Loucy (cell line): ENCODE data around the gene SYNE1.

Experiments used
- H2AFZ ChIP-seq: fragments of 200-600 bp; sonication (generic); 2 replicates; pipeline ENCODE4 v1.6.0; 2016; ENCODE audit warnings: antibody characterized with exemption, mild to moderate bottlenecking, low read length, moderate library complexity
- H3F3A ChIP-seq: fragments of 200-600 bp; 2 replicates; pipeline ENCODE4 v1.6.0; 2016; ENCODE audit warnings: antibody characterized with exemption, low read depth, mild to moderate bottlenecking
- H3K27me3 ChIP-seq: fragments of 200-600 bp; sonication (generic); 2 replicates; pipeline ENCODE4 v1.6.1; 2014; ENCODE audit warnings: low read length, mild to moderate bottlenecking; ENCODE audit not compliant: insufficient read depth, poor library complexity, severe bottlenecking
- H3K36me3 ChIP-seq: fragments of 200-600 bp; sonication (generic); 2 replicates; pipeline ENCODE4 v1.6.1; 2016; ENCODE audit warnings: low read length; ENCODE audit not compliant: insufficient read depth
- H3K4me1 ChIP-seq: fragments of 200-600 bp; sonication (generic); 2 replicates; pipeline ENCODE4 v1.5.1; 2014; ENCODE audit warnings: low read length, mild to moderate bottlenecking; ENCODE audit not compliant: insufficient read depth, poor library complexity, severe bottlenecking
- H3K4me2 ChIP-seq: fragments of 200-600 bp; sonication (generic); 2 replicates; pipeline ENCODE4 v1.6.0; 2014; ENCODE audit warnings: antibody characterized with exemption, low read length, low read depth, mild to moderate bottlenecking; ENCODE audit not compliant: poor library complexity, severe bottlenecking
- H3K4me3 ChIP-seq: fragments of 200-600 bp; sonication (generic); 2 replicates; pipeline ENCODE4 v1.5.1; 2014; ENCODE audit warnings: low read length, mild to moderate bottlenecking, mixed read lengths; ENCODE audit not compliant: poor library complexity, severe bottlenecking
- H3K79me2 ChIP-seq: fragments of 200-600 bp; sonication (generic); 2 replicates; pipeline ENCODE4 v1.6.1; 2014; ENCODE audit warnings: low read length; ENCODE audit not compliant: insufficient read depth
- H3K9ac ChIP-seq: fragments of 200-600 bp; sonication (generic); 2 replicates; pipeline ENCODE4 v1.6.0; 2014; ENCODE audit warnings: mild to moderate bottlenecking, low read depth, low read length, moderate library complexity; ENCODE audit not compliant: poor library complexity, severe bottlenecking
- H3K9me2 ChIP-seq: fragments of 200-600 bp; sonication (generic); replicated peaks from 2 replicates; pipeline ENCODE4 v1.6.1; 2016; ENCODE audit warnings: low read depth, low read length, mixed read lengths
- H3K9me3 ChIP-seq: fragments of 200-600 bp; sonication (generic); 2 replicates; pipeline ENCODE4 v1.6.1; 2014; ENCODE audit warnings: mild to moderate bottlenecking, antibody characterized with exemption, low read length, low read depth; ENCODE audit not compliant: insufficient read depth
- H4K20me1 ChIP-seq: fragments of 200-600 bp; sonication (generic); 2 replicates; pipeline ENCODE4 v1.6.0; 2014; ENCODE audit warnings: antibody characterized with exemption, low read length, mild to moderate bottlenecking; ENCODE audit not compliant: insufficient read depth, poor library complexity, severe bottlenecking
- EZH2phosphoT487 ChIP-seq: fragments of 200-600 bp; IDR thresholded peaks from 2 replicates; pipeline ENCODE4 v1.6.1; 2018; ENCODE audit warnings: antibody characterized with exemption, mild to moderate bottlenecking, moderate library complexity, borderline replicate concordance
- TF ChIP-seq, protein P1 (sequence below): fragments of 200-600 bp; sonication (generic); conservative IDR thresholded peaks from 2 replicates; pipeline ENCODE4 v1.5.1; 2014; ENCODE audit warnings: mild to moderate bottlenecking, antibody characterized with exemption, low read length

Gene SYNE1

GRCh38 chr6:152164957-152165356 lies 472.2 kb downstream of the SYNE1 start:
- H3K4me1 ChIP-seq, result no peaks in the 10 kb centered on the region
- H3K27me3 ChIP-seq, result no peaks in the 10 kb centered on the region
- peaks cover 8% of the 10 kb centered on the region; the same call in 1 of the 2 replicates for H3K36me3 ChIP-seq
- H4K20me1 ChIP-seq, result no peaks in the 10 kb centered on the region
- H3K9ac ChIP-seq, result no peak overlapping the region
- no peak overlapping the region for H3K4me3 ChIP-seq
- no peak overlapping the region for H3K4me2 ChIP-seq
- H3F3A ChIP-seq, result no peaks in the 10 kb centered on the region
- TF ChIP-seq EZH2phosphoT487, result no peak
- TF ChIP-seq, protein P1, sequence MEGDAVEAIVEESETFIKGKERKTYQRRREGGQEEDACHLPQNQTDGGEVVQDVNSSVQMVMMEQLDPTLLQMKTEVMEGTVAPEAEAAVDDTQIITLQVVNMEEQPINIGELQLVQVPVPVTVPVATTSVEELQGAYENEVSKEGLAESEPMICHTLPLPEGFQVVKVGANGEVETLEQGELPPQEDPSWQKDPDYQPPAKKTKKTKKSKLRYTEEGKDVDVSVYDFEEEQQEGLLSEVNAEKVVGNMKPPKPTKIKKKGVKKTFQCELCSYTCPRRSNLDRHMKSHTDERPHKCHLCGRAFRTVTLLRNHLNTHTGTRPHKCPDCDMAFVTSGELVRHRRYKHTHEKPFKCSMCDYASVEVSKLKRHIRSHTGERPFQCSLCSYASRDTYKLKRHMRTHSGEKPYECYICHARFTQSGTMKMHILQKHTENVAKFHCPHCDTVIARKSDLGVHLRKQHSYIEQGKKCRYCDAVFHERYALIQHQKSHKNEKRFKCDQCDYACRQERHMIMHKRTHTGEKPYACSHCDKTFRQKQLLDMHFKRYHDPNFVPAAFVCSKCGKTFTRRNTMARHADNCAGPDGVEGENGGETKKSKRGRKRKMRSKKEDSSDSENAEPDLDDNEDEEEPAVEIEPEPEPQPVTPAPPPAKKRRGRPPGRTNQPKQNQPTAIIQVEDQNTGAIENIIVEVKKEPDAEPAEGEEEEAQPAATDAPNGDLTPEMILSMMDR, result no peak
- H3K79me2 ChIP-seq, result no peaks in the 10 kb centered on the region
- H3K9me3 ChIP-seq, result no peaks in the 10 kb centered on the region
- no peaks in the 10 kb centered on the region for H3K9me2 ChIP-seq
- no peak overlapping the region for H2AFZ ChIP-seq

- H3K36me3 ChIP-seq, result peaks cover 4% of the 10 kb centered on the region; the same call in 1 of the 2 replicates
- no peaks in the 10 kb centered on the region for H3F3A ChIP-seq
- H3K4me3 ChIP-seq, result no peak overlapping the region
- TF ChIP-seq, protein P1, result no peak
- no peaks in the 10 kb centered on the region for H3K9me2 ChIP-seq
- no peaks in the 10 kb centered on the region for H3K4me1 ChIP-seq
- no peaks in the 10 kb centered on the region for H3K9me3 ChIP-seq
- no peaks in the 10 kb centered on the region for H3K79me2 ChIP-seq
- no peaks in the 10 kb centered on the region for H3K27me3 ChIP-seq
- H3K4me2 ChIP-seq, result no peak overlapping the region
- no peak overlapping the region for H2AFZ ChIP-seq
- H3K9ac ChIP-seq, result no peak overlapping the region
- no peaks in the 10 kb centered on the region for H4K20me1 ChIP-seq
These were observed 475.7 kb downstream of the SYNE1 start for GRCh38 chr6:152161501-152161900.

DNA sequence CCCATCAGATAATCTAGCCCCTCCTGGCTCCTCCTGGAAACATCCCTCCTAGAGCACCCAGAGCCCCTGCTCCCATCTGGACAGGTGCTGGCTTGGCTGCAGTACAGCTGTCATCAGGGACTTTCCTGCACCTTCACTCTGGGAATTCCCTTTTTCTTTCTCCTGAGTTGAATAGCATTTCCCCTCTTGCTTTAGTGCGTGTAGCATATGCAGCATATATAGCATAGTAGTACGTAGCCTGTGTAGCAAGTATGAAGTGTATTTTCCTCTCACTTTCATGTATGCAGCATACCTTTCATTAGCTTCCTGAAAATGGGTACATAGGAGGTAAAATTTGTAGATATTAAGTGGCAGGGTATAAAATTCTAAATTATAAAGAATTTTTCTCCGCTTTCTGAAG lies 476.8 kb downstream of the SYNE1 start:
- no peak overlapping the region for H3K4me2 ChIP-seq
- H4K20me1 ChIP-seq, result no peaks in the 10 kb centered on the region
- peaks cover 4% of the 10 kb centered on the region; the same call in 1 of the 2 replicates for H3K36me3 ChIP-seq
- no peaks in the 10 kb centered on the region for H3K79me2 ChIP-seq
- H3K9me3 ChIP-seq, result no peaks in the 10 kb centered on the region
- H3K27me3 ChIP-seq, result no peaks in the 10 kb centered on the region
- no peak overlapping the region for H2AFZ ChIP-seq
- TF ChIP-seq, protein P1, result no peak
- no peak overlapping the region for H3K9ac ChIP-seq
- H3K9me2 ChIP-seq, result no peaks in the 10 kb centered on the region
- no peaks in the 10 kb centered on the region for H3F3A ChIP-seq
- no peak overlapping the region for H3K4me3 ChIP-seq
- H3K4me1 ChIP-seq, result no peaks in the 10 kb centered on the region
